ENCODE measurements around the gene LMTK3. TPM values are rescaled to one million over a fixed set of nuclear protein-coding genes. Genes with fewer than 3 reads are reported as not detected.

The LMTK3 gene
- polyA plus RNA-seq, 1 donor (not counting 4 experiments of a cell fraction or from before 2014, with no cell fraction given), result 0.51 TPM

DNA sequence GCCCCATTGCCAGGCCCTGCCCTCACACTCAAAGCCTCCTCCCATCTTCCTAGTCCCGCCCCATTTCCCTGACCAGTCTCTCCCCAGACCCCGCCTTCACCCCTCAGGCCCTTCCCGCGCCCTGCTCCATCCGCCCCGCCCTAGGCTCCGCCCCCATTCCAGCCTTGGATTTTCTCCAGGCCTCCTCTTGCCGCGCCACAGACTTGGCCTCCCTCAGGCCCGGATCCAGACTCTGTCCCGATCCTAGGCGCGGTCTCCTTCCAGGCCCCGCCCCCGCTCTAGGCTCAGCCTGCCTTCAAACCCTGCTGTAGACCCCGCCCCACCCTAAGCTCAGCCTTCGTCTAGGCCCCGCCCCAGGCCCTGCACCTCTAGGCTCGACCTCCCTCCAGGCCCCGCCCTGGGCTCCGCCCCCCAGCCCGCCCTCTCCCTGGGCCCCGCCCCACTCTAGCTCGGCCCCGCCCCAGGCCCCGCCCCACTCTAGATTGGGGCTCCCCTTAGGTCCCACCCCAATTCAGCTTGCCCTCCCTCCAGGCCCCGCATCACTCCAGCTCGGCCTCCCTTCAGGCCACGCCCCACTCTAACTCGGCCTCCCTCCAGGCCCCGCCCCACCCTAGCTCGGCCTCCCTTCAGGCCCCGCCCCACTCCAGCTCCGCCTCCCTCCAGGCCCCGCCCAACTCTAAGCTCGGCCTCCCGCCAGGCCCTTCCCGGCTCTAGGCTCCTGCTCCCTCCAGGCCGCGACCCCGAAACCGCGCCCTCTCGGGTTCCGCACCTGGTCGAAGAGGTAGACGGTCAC, 18.5 kb downstream of the LMTK3 start:
- dilution Hi-C loops (cut with MboI; ENCODE audit: extremely low pct_ligation_motif_present, low sequenced_read_pairs), result no loop called here
- Histone ChIP-seq H3K9me1 (ENCODE audit: control insufficient read depth, extremely low read depth, insufficient read depth, low read length) (peaks cover 2% of the 10 kb centered on the region), H2AFZ (ENCODE audit: control insufficient read depth, low read length) (peak overlapping the region; percentile 91), H3K9me3 (ENCODE audit: control insufficient read depth, low read depth, low read length) (no peaks in the 10 kb centered on the region), H3K79me2 (ENCODE audit: control insufficient read depth, insufficient read depth, low read length) (no peaks in the 10 kb centered on the region), H3K4me1 (ENCODE audit: control insufficient read depth, extremely low read depth, insufficient read depth, low read length) (peaks cover 19% of the 10 kb centered on the region), H3K4me2 (ENCODE audit: control insufficient read depth, extremely low read depth, insufficient read depth, low read depth, low read length) (peak overlapping the region; percentile 87), H3K9ac (ENCODE audit: control insufficient read depth, extremely low read depth, insufficient read depth, low read length) (peak overlapping the region; percentile 86), H3K36me3 (ENCODE audit: control insufficient read depth in 2 of 2, extremely low read depth in 1 of 2, insufficient read depth in 2 of 2, low read length in 2 of 2) (no peaks in the 10 kb centered on the region), H3K4me3 (ENCODE audit: control insufficient read depth in 2 of 3, extremely low read depth in 1 of 3, insufficient read depth in 2 of 3, low read depth in 1 of 3, low read length in 3 of 3) (peak overlapping the region; percentile 54 to 74 (median 72)), H3K27me3 (ENCODE audit: control insufficient read depth, extremely low read depth, insufficient read depth, low read length) (peaks cover 2% of the 10 kb centered on the region), H4K20me1 (ENCODE audit: control insufficient read depth, extremely low read depth, insufficient read depth, low read length) (no peaks in the 10 kb centered on the region), H3K27ac (ENCODE audit: control insufficient read depth, insufficient read depth, low read length) (peak overlapping the region; percentile 67)
- DNase-seq (ENCODE audit: low read depth, low spot score) (peak; percentile 96), FAIRE-seq (peak; percentile 36)
- no peak for TF ChIP-seq EZH2 (IDR thresholded peaks at IDR 0.05; ENCODE audit: low read length)
- TF ChIP-seq, protein P1, sequence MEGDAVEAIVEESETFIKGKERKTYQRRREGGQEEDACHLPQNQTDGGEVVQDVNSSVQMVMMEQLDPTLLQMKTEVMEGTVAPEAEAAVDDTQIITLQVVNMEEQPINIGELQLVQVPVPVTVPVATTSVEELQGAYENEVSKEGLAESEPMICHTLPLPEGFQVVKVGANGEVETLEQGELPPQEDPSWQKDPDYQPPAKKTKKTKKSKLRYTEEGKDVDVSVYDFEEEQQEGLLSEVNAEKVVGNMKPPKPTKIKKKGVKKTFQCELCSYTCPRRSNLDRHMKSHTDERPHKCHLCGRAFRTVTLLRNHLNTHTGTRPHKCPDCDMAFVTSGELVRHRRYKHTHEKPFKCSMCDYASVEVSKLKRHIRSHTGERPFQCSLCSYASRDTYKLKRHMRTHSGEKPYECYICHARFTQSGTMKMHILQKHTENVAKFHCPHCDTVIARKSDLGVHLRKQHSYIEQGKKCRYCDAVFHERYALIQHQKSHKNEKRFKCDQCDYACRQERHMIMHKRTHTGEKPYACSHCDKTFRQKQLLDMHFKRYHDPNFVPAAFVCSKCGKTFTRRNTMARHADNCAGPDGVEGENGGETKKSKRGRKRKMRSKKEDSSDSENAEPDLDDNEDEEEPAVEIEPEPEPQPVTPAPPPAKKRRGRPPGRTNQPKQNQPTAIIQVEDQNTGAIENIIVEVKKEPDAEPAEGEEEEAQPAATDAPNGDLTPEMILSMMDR (optimal IDR thresholded peaks at IDR 0.05 in 1 of 3, IDR thresholded peaks at IDR 0.05 in 1 of 3, conservative IDR thresholded peaks at IDR 0.05 in 1 of 3; ENCODE audit: extremely low read depth in 1 of 3, insufficient read depth in 2 of 3, low read length in 3 of 3), result no peak

GRCh38 chr19:48491793-48492123, 19.9 kb downstream of the LMTK3 start:
- TF ChIP-seq, protein P1 (optimal IDR thresholded peaks at IDR 0.05 in 1 of 3, IDR thresholded peaks at IDR 0.05 in 1 of 3, conservative IDR thresholded peaks at IDR 0.05 in 1 of 3; ENCODE audit: extremely low read depth in 1 of 3, insufficient read depth in 2 of 3, low read length in 3 of 3), result no peak
- TF ChIP-seq EZH2 (IDR thresholded peaks at IDR 0.05; ENCODE audit: low read length), result no peak
- Histone ChIP-seq H3K4me1 (ENCODE audit: control insufficient read depth, extremely low read depth, insufficient read depth, low read length) (peaks cover 30% of the 10 kb centered on the region), H3K4me3 (ENCODE audit: control insufficient read depth in 2 of 3, extremely low read depth in 1 of 3, insufficient read depth in 2 of 3, low read depth in 1 of 3, low read length in 3 of 3) (no peak overlapping the region), H4K20me1 (ENCODE audit: control insufficient read depth, extremely low read depth, insufficient read depth, low read length) (no peaks in the 10 kb centered on the region), H3K9ac (ENCODE audit: control insufficient read depth, extremely low read depth, insufficient read depth, low read length) (no peak overlapping the region), H3K9me1 (ENCODE audit: control insufficient read depth, extremely low read depth, insufficient read depth, low read length) (peaks cover 2% of the 10 kb centered on the region), H2AFZ (ENCODE audit: control insufficient read depth, low read length) (no peak overlapping the region), H3K4me2 (ENCODE audit: control insufficient read depth, extremely low read depth, insufficient read depth, low read depth, low read length) (no peak overlapping the region), H3K36me3 (ENCODE audit: control insufficient read depth in 2 of 2, extremely low read depth in 1 of 2, insufficient read depth in 2 of 2, low read length in 2 of 2) (no peaks in the 10 kb centered on the region), H3K27me3 (ENCODE audit: control insufficient read depth, extremely low read depth, insufficient read depth, low read length) (no peaks in the 10 kb centered on the region), H3K9me3 (ENCODE audit: control insufficient read depth, low read depth, low read length) (no peaks in the 10 kb centered on the region), H3K27ac (ENCODE audit: control insufficient read depth, insufficient read depth, low read length) (no peak overlapping the region), H3K79me2 (ENCODE audit: control insufficient read depth, insufficient read depth, low read length) (no peaks in the 10 kb centered on the region)
- DNase-seq (ENCODE audit: low read depth, low spot score) (no peak), FAIRE-seq (no peak)
- dilution Hi-C loops (cut with MboI; ENCODE audit: extremely low pct_ligation_motif_present, low sequenced_read_pairs), result no loop called here

All from keratinocyte (primary cell).